Measurements from ENCODE around the gene OCA2.

OCA2 gene

DNA sequence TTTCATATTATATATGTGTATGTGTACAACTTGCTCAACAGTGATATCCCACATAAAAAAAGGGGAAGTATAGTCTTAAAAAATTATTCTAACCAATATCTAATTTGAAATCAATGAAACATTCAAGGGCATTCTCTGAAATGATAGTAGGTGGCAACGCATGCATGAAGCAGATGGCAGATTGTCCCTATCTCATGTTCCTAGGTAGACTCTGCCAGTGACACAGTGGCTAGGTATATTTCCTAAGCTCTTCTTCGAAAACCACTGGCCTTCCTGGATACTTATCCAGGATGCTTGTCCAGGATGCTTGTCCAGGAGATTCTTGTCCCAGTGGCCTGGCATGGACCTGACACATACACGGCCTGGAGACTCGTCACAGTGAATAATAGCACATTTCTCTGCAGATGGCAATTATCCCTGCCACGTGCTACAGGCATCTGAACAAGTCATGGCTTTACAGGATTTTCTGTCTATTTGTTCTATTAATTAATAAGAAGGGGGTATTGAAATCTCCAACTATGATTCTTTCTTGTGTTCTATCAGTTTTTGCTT lies 54.9 kb downstream of the OCA2 start:
- Histone ChIP-seq H3K36me3 (ENCODE audit: control insufficient read depth in 1 of 2, insufficient read depth in 2 of 2, low read depth in 1 of 2, low read length in 2 of 2) (no peaks in the 10 kb centered on the region), H3K14ac (ENCODE audit: low read length in 2 of 2) (no peak overlapping the region), H2BK15ac (ENCODE audit: low read depth, poor library complexity, severe bottlenecking) (no peak overlapping the region), H2BK5ac (ENCODE audit: low read depth, low read length, poor library complexity, severe bottlenecking) (no peak overlapping the region), H3K27ac (ENCODE audit: low read length, poor library complexity, severe bottlenecking) (peak overlapping the region; percentile 20), H3K27me3 (ENCODE audit: control insufficient read depth in 1 of 2, insufficient read depth in 1 of 2, low read length in 2 of 2) (no peaks in the 10 kb centered on the region), H3K9ac (ENCODE audit: low read length) (no peak overlapping the region), H3K18ac (ENCODE audit: low read depth in 1 of 2, low read length in 2 of 2) (no peak overlapping the region), H4K91ac (ENCODE audit: low read length) (no peak overlapping the region), H3K23ac (ENCODE audit: low read length in 2 of 2) (no peak overlapping the region), H3K79me1 (replicated peaks; ENCODE audit: low read length, poor library complexity, severe bottlenecking) (no peaks in the 10 kb centered on the region), H2AK5ac (ENCODE audit: low read length, severe bottlenecking) (peak overlapping the region; percentile 50), H4K8ac (ENCODE audit: low read length) (no peak overlapping the region), H3K4me3 (ENCODE audit: insufficient read depth in 1 of 2, low read depth in 1 of 2, low read length in 2 of 2) (no peak overlapping the region), H3K9me3 (ENCODE audit: control insufficient read depth, low read length) (no peaks in the 10 kb centered on the region), H2BK12ac (ENCODE audit: low read length in 2 of 2) (no peak overlapping the region), H3K4ac (ENCODE audit: low read depth in 1 of 2, low read length in 2 of 2) (no peak overlapping the region), H3K4me2 (ENCODE audit: low read length, poor library complexity, severe bottlenecking) (no peak overlapping the region), H2BK120ac (ENCODE audit: low read depth, low read length) (no peak overlapping the region), H3K4me1 (ENCODE audit: control insufficient read depth, insufficient read depth, low read depth, low read length) (peaks cover 3% of the 10 kb centered on the region), H2AFZ (ENCODE audit: low read depth, low read length) (no peak overlapping the region)
- 78% methylated on average over 5 of the region's 5 CpGs for WGBS
- DNase-seq: no peak

DNA sequence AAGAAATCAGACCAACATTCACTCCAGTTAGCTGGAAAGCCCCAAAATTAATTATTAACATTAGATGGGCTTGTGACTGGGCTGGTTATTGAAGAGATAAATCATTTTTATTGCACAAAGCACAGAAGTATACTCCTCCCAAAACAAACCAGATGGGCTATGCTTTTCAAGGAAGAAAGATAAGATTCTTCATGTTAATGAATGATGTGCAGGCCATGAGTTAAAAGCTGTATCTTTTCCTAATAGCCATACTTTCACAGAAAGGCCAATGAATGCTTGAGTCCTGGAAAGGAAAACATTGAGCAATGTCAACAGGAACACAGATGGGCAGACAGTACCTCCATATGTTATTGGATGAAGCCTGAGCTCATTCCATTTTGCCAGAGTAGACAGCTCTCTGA lies 55.4 kb downstream of the OCA2 start:
- Histone ChIP-seq H3K4me3 (ENCODE audit: insufficient read depth in 1 of 2, low read depth in 1 of 2, low read length in 2 of 2) (no peak overlapping the region), H3K23ac (ENCODE audit: low read length in 2 of 2) (no peak overlapping the region), H2BK120ac (ENCODE audit: low read depth, low read length) (no peak overlapping the region), H3K4me1 (ENCODE audit: control insufficient read depth, insufficient read depth, low read depth, low read length) (peaks cover 3% of the 10 kb centered on the region), H4K8ac (ENCODE audit: low read length) (no peak overlapping the region), H2AK5ac (ENCODE audit: low read length, severe bottlenecking) (no peak overlapping the region), H2AFZ (ENCODE audit: low read depth, low read length) (no peak overlapping the region), H2BK12ac (ENCODE audit: low read length in 2 of 2) (no peak overlapping the region), H3K14ac (ENCODE audit: low read length in 2 of 2) (no peak overlapping the region), H3K79me1 (replicated peaks; ENCODE audit: low read length, poor library complexity, severe bottlenecking) (no peaks in the 10 kb centered on the region), H3K18ac (ENCODE audit: low read depth in 1 of 2, low read length in 2 of 2) (no peak overlapping the region), H3K27ac (ENCODE audit: low read length, poor library complexity, severe bottlenecking) (peak overlapping the region; percentile 20), H4K91ac (ENCODE audit: low read length) (no peak overlapping the region), H3K4me2 (ENCODE audit: low read length, poor library complexity, severe bottlenecking) (no peak overlapping the region), H3K4ac (ENCODE audit: low read depth in 1 of 2, low read length in 2 of 2) (no peak overlapping the region), H2BK5ac (ENCODE audit: low read depth, low read length, poor library complexity, severe bottlenecking) (no peak overlapping the region), H3K9ac (ENCODE audit: low read length) (no peak overlapping the region), H3K9me3 (ENCODE audit: control insufficient read depth, low read length) (no peaks in the 10 kb centered on the region), H3K36me3 (ENCODE audit: control insufficient read depth in 1 of 2, insufficient read depth in 2 of 2, low read depth in 1 of 2, low read length in 2 of 2) (no peaks in the 10 kb centered on the region), H3K27me3 (ENCODE audit: control insufficient read depth in 1 of 2, insufficient read depth in 1 of 2, low read length in 2 of 2) (no peaks in the 10 kb centered on the region), H2BK15ac (ENCODE audit: low read depth, poor library complexity, severe bottlenecking) (no peak overlapping the region)
- DNase-seq: no peak

DNA sequence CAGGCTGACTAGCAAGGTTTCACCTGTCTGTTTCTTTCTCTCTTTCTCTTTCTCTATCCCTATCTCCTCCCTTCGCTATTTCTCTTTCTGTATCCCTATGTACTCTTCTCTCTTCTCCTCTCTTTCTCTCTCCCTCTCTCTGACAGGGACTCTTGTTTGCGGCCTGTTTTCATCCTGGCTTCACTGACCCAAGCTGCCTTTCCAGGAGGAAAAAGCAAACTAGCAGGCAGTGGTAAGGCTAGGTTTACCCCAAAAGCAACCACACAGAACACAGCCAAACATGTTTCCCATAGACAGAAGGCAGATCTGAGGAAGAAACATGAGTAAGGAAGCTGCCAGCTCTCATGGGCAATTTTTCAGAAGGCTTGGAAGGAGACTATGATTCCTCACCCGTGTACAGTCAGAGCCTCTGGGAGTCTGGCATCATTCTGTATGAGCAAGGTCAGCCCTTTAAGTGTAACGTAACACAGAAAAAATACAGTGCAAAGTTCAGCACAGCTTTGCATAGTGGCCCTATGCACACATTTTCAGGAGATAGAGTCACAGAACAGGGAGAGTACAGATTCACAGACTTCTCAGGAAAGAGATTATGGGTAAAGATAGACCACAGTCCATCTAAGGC lies 61.0 kb downstream of the OCA2 start:
- H2BK12ac ChIP-seq (ENCODE audit: low read length in 2 of 2): no peak overlapping the region
- H3K9me3 ChIP-seq (ENCODE audit: control insufficient read depth, low read length): no peaks in the 10 kb centered on the region
- no peak overlapping the region for H3K18ac ChIP-seq (ENCODE audit: low read depth in 1 of 2, low read length in 2 of 2)
- no peak for DNase-seq
- H3K14ac ChIP-seq (ENCODE audit: low read length in 2 of 2): no peak overlapping the region
- H4K91ac ChIP-seq (ENCODE audit: low read length): no peak overlapping the region
- no peak overlapping the region for H2BK15ac ChIP-seq (ENCODE audit: low read depth, poor library complexity, severe bottlenecking)
- no peak overlapping the region for H2BK5ac ChIP-seq (ENCODE audit: low read depth, low read length, poor library complexity, severe bottlenecking)
- H3K4me3 ChIP-seq (ENCODE audit: insufficient read depth in 1 of 2, low read depth in 1 of 2, low read length in 2 of 2): no peak overlapping the region
- no peaks in the 10 kb centered on the region for H3K4me1 ChIP-seq (ENCODE audit: control insufficient read depth, insufficient read depth, low read depth, low read length)
- no peak overlapping the region for H3K9ac ChIP-seq (ENCODE audit: low read length)
- no peak overlapping the region for H3K4me2 ChIP-seq (ENCODE audit: low read length, poor library complexity, severe bottlenecking)
- no peak overlapping the region for H3K23ac ChIP-seq (ENCODE audit: low read length in 2 of 2)
- H3K27ac ChIP-seq (ENCODE audit: low read length, poor library complexity, severe bottlenecking): no peak overlapping the region
- no peaks in the 10 kb centered on the region for H3K36me3 ChIP-seq (ENCODE audit: control insufficient read depth in 1 of 2, insufficient read depth in 2 of 2, low read depth in 1 of 2, low read length in 2 of 2)
- H2AK5ac ChIP-seq (ENCODE audit: low read length, severe bottlenecking): no peak overlapping the region
- no peaks in the 10 kb centered on the region for H3K27me3 ChIP-seq (ENCODE audit: control insufficient read depth in 1 of 2, insufficient read depth in 1 of 2, low read length in 2 of 2)
- no peaks in the 10 kb centered on the region for H3K79me1 ChIP-seq (replicated peaks; ENCODE audit: low read length, poor library complexity, severe bottlenecking)
- no peak overlapping the region for H4K8ac ChIP-seq (ENCODE audit: low read length)
- no peak overlapping the region for H3K4ac ChIP-seq (ENCODE audit: low read depth in 1 of 2, low read length in 2 of 2)
- WGBS: 72% methylated on average over 4 of the region's 4 CpGs
- H2AFZ ChIP-seq (ENCODE audit: low read depth, low read length): no peak overlapping the region
- no peak overlapping the region for H2BK120ac ChIP-seq (ENCODE audit: low read depth, low read length)

DNA sequence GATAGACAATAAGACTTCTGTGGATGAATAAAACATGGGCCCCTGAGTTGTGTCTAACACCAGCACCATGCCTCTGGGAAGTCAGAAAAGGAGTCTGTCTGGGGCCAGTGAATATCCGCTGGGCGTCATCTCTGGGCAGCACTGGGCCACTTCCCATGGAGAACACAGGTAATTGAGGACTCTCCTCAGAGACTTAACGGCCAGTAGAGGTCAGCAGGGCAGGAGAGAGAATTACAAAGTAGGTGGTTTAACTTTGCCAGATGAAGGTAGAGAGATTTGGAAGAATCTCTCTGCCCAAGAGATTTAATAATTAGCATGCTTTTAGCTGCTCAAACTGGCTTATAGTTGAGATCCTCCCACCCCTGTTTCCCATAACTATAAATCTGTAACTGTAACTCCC lies 65.7 kb downstream of the OCA2 start:
- Histone ChIP-seq H3K27ac (ENCODE audit: low read length, poor library complexity, severe bottlenecking) (no peak overlapping the region), H2BK5ac (ENCODE audit: low read depth, low read length, poor library complexity, severe bottlenecking) (no peak overlapping the region), H2BK120ac (ENCODE audit: low read depth, low read length) (no peak overlapping the region), H3K23ac (ENCODE audit: low read length in 2 of 2) (no peak overlapping the region), H3K4me1 (ENCODE audit: control insufficient read depth, insufficient read depth, low read depth, low read length) (no peaks in the 10 kb centered on the region), H2AFZ (ENCODE audit: low read depth, low read length) (no peak overlapping the region), H4K91ac (ENCODE audit: low read length) (no peak overlapping the region), H2BK15ac (ENCODE audit: low read depth, poor library complexity, severe bottlenecking) (no peak overlapping the region), H2AK5ac (ENCODE audit: low read length, severe bottlenecking) (no peak overlapping the region), H3K36me3 (ENCODE audit: control insufficient read depth in 1 of 2, insufficient read depth in 2 of 2, low read depth in 1 of 2, low read length in 2 of 2) (no peaks in the 10 kb centered on the region), H3K27me3 (ENCODE audit: control insufficient read depth in 1 of 2, insufficient read depth in 1 of 2, low read length in 2 of 2) (peaks cover 0 to 4% of the 10 kb centered on the region in 2 experiments), H3K4me3 (ENCODE audit: insufficient read depth in 1 of 2, low read depth in 1 of 2, low read length in 2 of 2) (no peak overlapping the region), H4K8ac (ENCODE audit: low read length) (no peak overlapping the region), H3K4me2 (ENCODE audit: low read length, poor library complexity, severe bottlenecking) (no peak overlapping the region), H3K9me3 (ENCODE audit: control insufficient read depth, low read length) (no peaks in the 10 kb centered on the region), H3K14ac (ENCODE audit: low read length in 2 of 2) (no peak overlapping the region), H2BK12ac (ENCODE audit: low read length in 2 of 2) (no peak overlapping the region), H3K9ac (ENCODE audit: low read length) (no peak overlapping the region), H3K4ac (ENCODE audit: low read depth in 1 of 2, low read length in 2 of 2) (no peak overlapping the region), H3K79me1 (replicated peaks; ENCODE audit: low read length, poor library complexity, severe bottlenecking) (no peaks in the 10 kb centered on the region), H3K18ac (ENCODE audit: low read depth in 1 of 2, low read length in 2 of 2) (no peak overlapping the region)
- DNase-seq: no peak
- 68% methylated on average over 3 of the region's 3 CpGs for WGBS
